GM12878 (cell line): ENCODE data around the gene SAFB. TPM values are rescaled to one million over a fixed set of nuclear protein-coding genes. Genes with fewer than 3 reads are reported as not detected.

Experiments
- ATAC-seq: fragments of 200-7000 bp; cut with Tn5 transposase; 3 replicates; pipeline ENCODE4 v1.9.1; 2020; ENCODE audit warnings: mild to moderate bottlenecking, moderate library complexity
- BruUV-seq: library from RNA; stranded (reverse); fragments of 400-500 nt; replicated peaks from 2 replicates; lab custom pipeline; 2021; lab: Mats Ljungman, UMichigan
- CTCF ChIA-PET: fragments of 300-600 bp; sonication (Branson Sonifier 250); formaldehyde crosslinking; extraction: SDS; loops from one replicate; lab custom pipeline; 2021; ENCODE audit warnings: inconsistent platforms; lab: Yijun Ruan, JAX
- POLR2A ChIA-PET: fragments of 350-600 bp; formaldehyde crosslinking; extraction: SDS; loops from one replicate; lab custom pipeline; 2021; ENCODE audit warnings: inconsistent platforms; lab: Charles Lee
- RAD21 ChIA-PET: fragments of 300-600 bp; sonication (Branson Sonifier 250); formaldehyde crosslinking; loops from one replicate; lab custom pipeline; 2023; ENCODE audit warnings: antibody characterized with exemption; ENCODE audit not compliant: unreplicated experiment; lab: Charles Lee
- SMC1A ChIA-PET: fragments of 300-600 bp; sonication (Branson Sonifier 250); formaldehyde crosslinking; loops from one replicate; lab custom pipeline; 2023; ENCODE audit not compliant: unreplicated experiment, uncharacterized antibody; lab: Charles Lee
- DNase-seq: peaks from one replicate; pipeline ENCODE4 v3.0.0-alpha.2; 2011; ENCODE audit warnings: low read depth, low spot score
- FAIRE-seq: peaks from 3 replicates; lab custom pipeline; 2011; peaks lifted over from hg19 to GRCh38; lab: Jason Lieb, UNC
- H2AFZ ChIP-seq: 2 replicates; pipeline ENCODE4 v1.6.0; 2011; ENCODE audit warnings: low read depth, low read length, control low read depth; ENCODE audit not compliant: control insufficient read depth
- H3K27ac ChIP-seq: 2 replicates; pipeline ENCODE4 v1.5.1; 2011; ENCODE audit warnings: control low read depth; ENCODE audit not compliant: control insufficient read depth, insufficient read depth
- H3K27me3 ChIP-seq, 2 experiments: replicated peaks in 1 of 2; 2 replicates each; pipeline versions ENCODE4 v1.6.0 to v1.6.1; 2011; ENCODE audit warnings: low read length in 1 of 2; ENCODE audit not compliant: control insufficient read depth in 2 of 2, insufficient read depth in 2 of 2
- H3K36me3 ChIP-seq, 2 experiments: 2 replicates each; pipeline ENCODE4 v1.5.1; 2011; ENCODE audit warnings: low read length in 1 of 2; ENCODE audit not compliant: control insufficient read depth in 2 of 2, insufficient read depth in 2 of 2
- H3K4me1 ChIP-seq: 2 replicates; pipeline ENCODE4 v1.6.1; 2011; ENCODE audit warnings: mild to moderate bottlenecking, low read length, moderate library complexity, mixed read lengths; ENCODE audit not compliant: control insufficient read depth, insufficient read depth
- H3K4me2 ChIP-seq: 2 replicates; pipeline ENCODE4 v1.6.0; 2011; ENCODE audit warnings: control low read depth; ENCODE audit not compliant: control insufficient read depth, insufficient read depth
- H3K4me3 ChIP-seq: fragments of 200-600 bp; sonication (generic); 2 replicates; pipeline ENCODE4 v1.5.1; 2016
- H3K79me2 ChIP-seq: 2 replicates; pipeline ENCODE4 v1.6.0; 2011; ENCODE audit warnings: low read length; ENCODE audit not compliant: control insufficient read depth, insufficient read depth
- H3K9ac ChIP-seq: 2 replicates; pipeline ENCODE4 v1.8.0; 2011; ENCODE audit warnings: low read length, control low read depth, mixed read lengths; ENCODE audit not compliant: control insufficient read depth, insufficient read depth
- H3K9me3 ChIP-seq: replicated peaks from 3 replicates; pipeline ENCODE4 v1.5.1; 2011; ENCODE audit warnings: mild to moderate bottlenecking, low read length; ENCODE audit not compliant: control insufficient read depth, insufficient read depth
- H4K20me1 ChIP-seq: 2 replicates; pipeline ENCODE4 v1.6.0; 2011; ENCODE audit not compliant: control insufficient read depth, insufficient read depth
- CBX3 ChIP-seq: fragments of 200-600 bp; sonication (generic); IDR thresholded peaks from 2 replicates; pipeline ENCODE4 v1.6.1; 2016; ENCODE audit warnings: low read depth, borderline replicate concordance
- EP300 ChIP-seq, 2 experiments: fragments of 150-350 bp in 1 of 2; IDR thresholded peaks; 2 replicates each; pipeline ENCODE4 v1.6.1; 2011 to 2012; ENCODE audit warnings: low read depth in 2 of 2, low read length in 2 of 2, borderline replicate concordance in 1 of 2, improper control_type of control experiment in 1 of 2, inconsistent platforms in 1 of 2; ENCODE audit not compliant: control insufficient read depth in 1 of 2
- HCFC1 ChIP-seq: fragments of 150-350 bp; IDR thresholded peaks from 2 replicates; pipeline ENCODE4 v1.6.1; 2014; ENCODE audit warnings: low read length
- JUNB ChIP-seq: IDR thresholded peaks from 2 replicates; pipeline ENCODE4 v1.6.1; 2016; ENCODE audit warnings: antibody characterized with exemption, mild to moderate bottlenecking
- LARP7 ChIP-seq: fragments of 450-650 bp; IDR thresholded peaks from 2 replicates; pipeline ENCODE4 v1.6.1; 2017; ENCODE audit warnings: mild to moderate bottlenecking
- PAX5 ChIP-seq: IDR thresholded peaks from 2 replicates; pipeline ENCODE4 v1.6.1; 2011; ENCODE audit warnings: low read depth, low read length, borderline replicate concordance
- POLR2A ChIP-seq: IDR thresholded peaks from 2 replicates; pipeline ENCODE4 v1.6.1; 2011; ENCODE audit warnings: low read depth, mild to moderate bottlenecking, low read length
- POU2F2 ChIP-seq: IDR thresholded peaks from 3 replicates; pipeline ENCODE4 v1.6.1; 2011; ENCODE audit warnings: low read depth, mild to moderate bottlenecking, low read length, borderline replicate concordance
- SMAD5 ChIP-seq: IDR thresholded peaks from 2 replicates; pipeline ENCODE4 v1.6.1; 2016; ENCODE audit warnings: antibody characterized with exemption, low read depth
- SMC3 ChIP-seq: IDR thresholded peaks from 2 replicates; pipeline ENCODE4 v1.6.1; 2011; ENCODE audit warnings: low read length, improper control_type of control experiment, borderline replicate concordance
- TAF1 ChIP-seq: IDR thresholded peaks from 2 replicates; pipeline ENCODE4 v1.6.1; 2011; ENCODE audit warnings: mild to moderate bottlenecking, low read depth, low read length, borderline replicate concordance
- ZZZ3 ChIP-seq: IDR thresholded peaks from 2 replicates; pipeline ENCODE4 v1.6.1; 2011; ENCODE audit warnings: low read depth; ENCODE audit not compliant: control insufficient read depth, insufficient read length
- WGBS: methylation state at CpG from one replicate; pipeline ENCODE4 v1.1.6; 2016; ENCODE audit warnings: low lambda C conversion rate; ENCODE audit not compliant: insufficient replicate concordance, insufficient coverage; ENCODE audit errors: missing lambda C conversion rate; 5-methylcytosine and 5-hydroxymethylcytosine counted together
- in situ Hi-C: fragments of 300-500 bp; cut with MboI; formaldehyde crosslinking; loops from 9 replicates; pipeline ENCODE4 v1.14.3; 2018; ENCODE audit warnings: mixed read lengths
- intact Hi-C: fragments of 100-400 bp; cut with micrococcal nuclease; formaldehyde crosslinking; loops from one replicate; pipeline ENCODE4 v1.14.2; 2022; ENCODE audit not compliant: unreplicated experiment
- polyA plus RNA-seq, 11 experiments: library from polyadenylated mRNA; depleted of rRNA in 4 of 11; unstranded in 6 of 11; stranded (reverse) in 5 of 11; fragments of >200 nt; fragmentation: Nextera tagmentation in 4 of 11; fragmentation: Illumina TruSeq in 1 of 11; extraction: Ambion mirVana in 4 of 11; extraction: Trizol in 1 of 11; gene quantifications; 1 replicate in 1 of 11; 2 replicates in 10 of 11; pipeline versions ENCODE4 v1.2.1 to v1.2.3, GENCODE V29; 2011 to 2016; ENCODE audit warnings: inconsistent platforms in 2 of 11, missing spikeins in 2 of 11, low read depth in 1 of 11
- total RNA-seq, 4 experiments: library from RNA; depleted of rRNA in 3 of 4; stranded (reverse); fragments of >200 nt in 3 of 4; fragmentation: Illumina TruSeq in 1 of 4; extraction: Trizol in 1 of 4; gene quantifications; 2 replicates each; pipeline versions ENCODE4 v1.2.1 to v1.2.3, GENCODE V29; 2013 to 2021

Gene SAFB
- total and polyA plus RNA-seq, 10 of the 15 experiments (the other 5 are each of a cell fraction or from before 2014, with no cell fraction given) = 1.6 to 131 (median 61.2) TPM

DNA sequence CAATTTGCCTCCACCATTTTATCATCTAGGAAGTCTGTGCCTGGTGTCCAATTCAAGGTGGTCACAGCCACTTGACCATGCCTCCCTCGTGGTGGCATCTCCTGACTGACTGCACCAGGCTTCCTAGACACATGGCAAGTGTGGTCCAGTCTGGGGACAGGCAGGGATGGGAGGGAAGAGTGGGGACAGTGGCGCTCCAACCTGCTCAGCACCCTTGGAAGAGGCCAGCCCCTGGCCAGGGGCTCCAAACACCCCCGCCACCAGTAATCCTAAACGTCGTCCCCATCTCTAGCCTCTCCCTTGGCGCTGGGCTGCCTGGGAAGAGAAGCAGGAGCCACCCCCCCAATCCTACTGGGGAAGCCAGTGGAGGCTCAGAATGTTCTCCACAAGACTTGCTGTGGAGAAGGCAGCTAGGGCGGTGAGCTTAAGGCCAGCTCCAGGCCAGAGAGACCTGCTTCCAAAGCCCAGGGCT is 69.9 kb downstream of the SAFB start:
- CTCF ChIA-PET = no interaction called here
- ATAC-seq (no peak), FAIRE-seq (no peak), DNase-seq (no peak)
- no peak overlapping the region; the same call in 1 of the 2 replicates for H3K27ac ChIP-seq
- intact Hi-C loops (no loop called here), in situ Hi-C loops (no loop called here)
- H3K4me1 ChIP-seq = peaks cover 10% of the 10 kb centered on the region
- TF ChIP-seq POU2F2 = peak; percentile 51; the same call in 2 of the 3 replicates
- TF ChIP-seq EP300 (IDR thresholded peaks at IDR 0.05; ENCODE audit: borderline replicate concordance in 1 of 2, control insufficient read depth in 1 of 2, low read depth in 2 of 2, low read length in 2 of 2) = no peak
- no peak for TF ChIP-seq SMC3
- TF ChIP-seq POLR2A = peak; percentile 0; the same call in 1 of the 2 replicates
- TF ChIP-seq HCFC1 = no peak
- TF ChIP-seq JUNB = no peak
- TF ChIP-seq ZZZ3 = no peak
- 0 out of 2 replicates have a peak, but pooled peaks have one; percentile 1 for TF ChIP-seq PAX5
- no peak for TF ChIP-seq LARP7
- TF ChIP-seq TAF1 = no peak
- TF ChIP-seq SMAD5 = 0 out of 2 replicates have a peak, but pooled peaks have one; percentile 3
- TF ChIP-seq CBX3 = no peak
- no peaks in the 10 kb centered on the region for H3K27me3 ChIP-seq
- RAD21 ChIA-PET = no interaction called here
- H3K4me2 ChIP-seq = peak overlapping the region; percentile 64
- H3K9me3 ChIP-seq = no peaks in the 10 kb centered on the region; the same call in 2 of the 3 replicates
- WGBS = 67% methylated on average over 7 of the region's 7 CpGs
- peak overlapping the region; percentile 94 for H3K4me3 ChIP-seq
- H3K36me3 ChIP-seq = peaks cover 9 to 53% of the 10 kb centered on the region in 2 experiments; a peak in 3 of 4 replicates
- peaks cover 49% of the 10 kb centered on the region for H3K79me2 ChIP-seq
- no TSS peak for BruUV-seq
- H2AFZ ChIP-seq = no peak overlapping the region
- H3K9ac ChIP-seq = peak overlapping the region; percentile 30
- H4K20me1 ChIP-seq = no peaks in the 10 kb centered on the region; the same call in none of the 2 replicates
- SMC1A ChIA-PET = no interaction called here
- POLR2A ChIA-PET = no interaction called here
